HFF-Myc (cell line): Measurements from ENCODE around the gene FILIP1L.

Experiments used
- DNase-seq: peaks from one replicate; pipeline ENCODE4 v3.0.0-alpha.2; 2011; ENCODE audit warnings: low read depth; ENCODE audit errors: extremely low read depth
- H3K4me3 ChIP-seq: replicated peaks from 2 replicates; pipeline ENCODE4 v1.5.1; 2011; ENCODE audit warnings: low read depth, mild to moderate bottlenecking, control low read depth, low read length
- CTCF ChIP-seq: IDR thresholded peaks from 2 replicates; pipeline ENCODE4 v1.5.1; 2012; ENCODE audit warnings: mild to moderate bottlenecking, low read depth, low read length, control low read depth; ENCODE audit errors: missing control alignments

FILIP1L gene

DNA sequence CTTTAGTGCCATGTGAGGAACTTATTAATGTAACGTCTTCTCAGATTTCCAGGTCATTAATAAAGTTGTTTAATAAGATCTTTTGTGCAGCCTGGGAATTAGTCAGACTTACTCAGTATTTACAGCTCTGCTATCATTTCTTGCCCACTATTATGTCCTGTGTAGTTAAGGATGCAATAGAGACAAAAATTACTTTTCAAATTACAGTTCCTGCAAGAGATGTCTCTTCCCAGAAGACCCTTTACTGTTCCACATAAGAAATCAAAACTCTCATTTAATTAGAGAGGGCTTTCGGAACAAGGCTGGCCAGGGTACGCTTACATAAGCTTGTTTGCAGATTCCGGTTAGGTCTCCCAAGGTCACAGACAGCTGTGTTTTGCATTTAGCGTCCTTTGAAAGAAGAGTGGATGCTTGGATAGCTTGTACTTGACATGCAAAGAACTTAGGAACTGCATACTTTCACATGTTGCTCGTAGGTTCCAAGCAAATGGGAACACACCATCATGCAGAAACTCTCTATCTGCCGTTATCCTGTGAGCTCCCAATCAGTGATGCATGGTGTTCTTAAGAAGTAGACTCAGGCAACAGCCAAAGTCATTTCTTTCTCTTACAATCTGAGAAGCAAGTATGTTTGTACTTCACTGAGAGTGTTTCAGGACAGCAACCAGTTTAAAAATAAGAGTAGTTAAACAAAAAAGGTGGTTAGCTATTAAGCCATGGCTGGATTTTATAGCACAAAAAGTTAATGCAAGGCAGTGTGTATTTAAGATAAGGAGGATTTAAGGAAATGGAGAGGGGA, 37.4 kb downstream of the FILIP1L start:
- no peak for DNase-seq
- no peak overlapping the region for H3K4me3 ChIP-seq
- no peak for TF ChIP-seq CTCF

DNA sequence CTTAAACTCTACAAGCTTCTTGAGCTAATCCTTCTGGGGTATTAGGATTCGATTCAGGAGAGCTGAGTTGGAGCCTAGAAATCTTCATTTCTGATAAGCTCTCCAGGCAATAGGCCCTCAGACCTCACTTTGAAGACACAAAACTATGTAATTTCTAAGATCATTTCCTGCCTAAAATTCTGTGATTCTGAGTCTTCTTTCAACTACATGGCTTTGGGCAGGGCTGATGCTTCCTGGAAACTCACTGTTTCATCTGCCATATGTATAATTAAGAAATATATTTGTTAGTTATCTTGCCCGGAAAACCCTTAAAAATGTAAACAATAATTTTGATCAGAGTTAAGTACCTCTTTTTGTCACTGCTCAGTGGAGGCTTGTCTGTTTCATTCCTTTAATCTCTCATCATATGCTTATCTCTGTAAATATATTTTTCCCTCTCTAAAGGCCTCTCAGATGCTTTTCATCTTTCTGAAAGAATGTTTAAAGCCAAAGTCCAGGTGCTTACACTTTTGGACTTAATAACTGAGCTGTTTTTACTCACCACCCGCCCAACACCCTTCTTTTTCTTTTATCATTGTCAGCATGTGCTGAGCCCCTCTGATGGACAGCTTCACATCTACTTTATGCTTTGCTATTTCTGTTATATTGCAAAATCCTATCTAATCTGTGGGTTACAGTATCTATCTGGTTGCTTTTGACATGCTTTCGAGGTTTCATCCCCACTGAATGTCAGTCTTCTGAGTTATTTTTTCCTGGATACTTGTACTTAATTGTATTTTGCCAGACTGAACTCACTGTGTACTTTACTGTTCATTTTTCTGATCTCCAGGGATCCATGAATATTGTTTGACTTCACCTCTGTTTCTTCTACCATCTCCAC, 38.2 kb downstream of the FILIP1L start:
- DNase-seq, result no peak
- TF ChIP-seq CTCF, result no peak
- H3K4me3 ChIP-seq, result no peak overlapping the region

- no peak overlapping the region for H3K4me3 ChIP-seq
- no peak for DNase-seq
- TF ChIP-seq CTCF, result no peak
These were observed 39.1 kb downstream of the FILIP1L start for GRCh38 chr3:100075196-100075595.

DNA sequence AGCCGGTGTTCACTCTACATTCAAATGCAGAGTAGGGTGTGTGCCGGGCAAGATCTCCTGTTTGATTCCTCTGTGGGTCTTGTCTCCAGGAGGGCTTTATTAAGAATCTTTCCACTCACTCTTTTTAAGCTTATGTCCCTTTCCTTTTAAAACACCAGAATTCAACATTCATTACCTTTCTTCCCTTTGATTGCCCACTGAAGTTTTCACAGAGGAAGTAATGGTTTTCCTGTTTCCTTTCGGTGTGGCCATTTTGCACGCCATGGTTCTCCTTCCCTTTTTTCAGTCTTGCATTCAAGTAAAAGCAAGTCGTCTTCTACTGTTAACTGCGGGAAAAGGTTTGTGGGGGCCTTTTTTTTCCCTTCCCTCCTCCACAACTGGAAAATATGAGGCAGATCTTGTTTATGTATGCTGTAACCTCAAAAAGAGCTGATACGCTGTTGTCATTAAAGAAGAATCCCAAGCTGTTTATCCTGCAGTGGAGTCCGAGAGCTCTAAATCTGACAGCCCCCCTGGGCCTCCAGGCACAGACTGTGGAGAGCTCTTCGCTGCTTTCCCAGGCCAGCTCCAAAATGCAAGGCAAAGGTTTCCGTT, 40.5 kb downstream of the FILIP1L start:
- DNase-seq, result no peak
- H3K4me3 ChIP-seq, result no peak overlapping the region

GRCh38 chr3:100073049-100073713, 41.1 kb downstream of the FILIP1L start:
- TF ChIP-seq CTCF, result no peak
- no peak overlapping the region for H3K4me3 ChIP-seq

More for the DNA sequence above, 40.5 kb downstream of the FILIP1L start:
- no peak for TF ChIP-seq CTCF

DNA sequence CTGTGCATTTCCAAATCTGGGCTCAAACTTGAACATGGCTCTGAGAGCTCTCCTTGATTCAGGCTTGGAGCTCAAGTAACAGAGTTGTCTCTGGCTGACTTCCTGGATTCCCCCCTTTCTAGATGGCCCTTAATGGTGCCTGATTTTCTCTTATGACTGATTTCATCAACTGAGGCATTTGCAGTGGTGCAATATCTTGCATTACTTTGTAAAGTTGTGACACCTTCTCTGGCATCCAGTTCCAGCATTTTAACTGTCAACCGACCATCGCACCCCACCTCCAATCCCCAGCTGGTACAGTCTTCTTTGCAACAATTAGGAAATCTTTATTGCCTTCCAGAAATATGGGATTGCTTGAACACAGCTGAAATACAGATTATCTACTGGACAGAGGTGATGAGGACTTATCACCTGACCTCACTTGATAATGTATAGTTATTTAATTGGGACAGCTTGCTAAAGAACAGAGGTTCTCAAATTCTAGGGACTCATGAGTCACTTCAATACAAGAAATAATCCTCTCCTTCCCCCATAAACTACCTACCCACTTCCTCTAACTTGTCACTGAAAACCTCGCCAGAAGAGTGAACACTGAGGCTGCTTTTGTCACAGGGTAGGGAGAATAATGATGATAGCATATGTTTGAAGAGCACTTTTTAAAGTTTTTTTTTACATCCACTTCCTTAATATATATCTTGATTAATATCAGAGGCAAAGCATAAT, 41.8 kb downstream of the FILIP1L start:
- no peak for TF ChIP-seq CTCF
- H3K4me3 ChIP-seq, result no peak overlapping the region
- no peak for DNase-seq

More at GRCh38 chr3:100073049-100073713, 41.1 kb downstream of the FILIP1L start:
- DNase-seq, result no peak
